OCI-LY3 (cell line): ENCODE results near the gene ZNF683.

Source experiments
- H2AFZ ChIP-seq: fragments of 200-600, 300-600 bp; shearing (Covaris generic); 2 replicates; pipeline ENCODE4 v1.6.0; 2014; ENCODE audit warnings: antibody characterized with exemption, low read depth, low read length
- H3K27ac ChIP-seq: fragments of 200-600, 300-600 bp; sonication (generic); 2 replicates; pipeline ENCODE4 v1.5.1; 2014; ENCODE audit warnings: mild to moderate bottlenecking, low read length, moderate library complexity, mixed read lengths
- H3K27me3 ChIP-seq: fragments of 200-600, 300-600 bp; sonication (generic); 2 replicates; pipeline ENCODE4 v1.6.1; 2014; ENCODE audit warnings: low read depth, low read length, mixed read lengths
- H3K36me3 ChIP-seq: fragments of 200-600, 300-600 bp; sonication (generic); replicated peaks from 2 replicates; pipeline ENCODE3; 2014; ENCODE audit warnings: low read depth, low read length, mixed read lengths
- H3K4me1 ChIP-seq: fragments of 300-600, 200-600 bp; sonication (generic); 2 replicates; pipeline ENCODE4 v1.6.1; 2014; ENCODE audit warnings: low read length, mixed read lengths
- H3K4me2 ChIP-seq: fragments of 200-600, 300-600 bp; sonication (generic); 2 replicates; pipeline ENCODE4 v1.6.1; 2014; ENCODE audit warnings: low read length, mixed read lengths
- H3K4me3 ChIP-seq: fragments of 300-600, 200-600 bp; sonication (generic); 2 replicates; pipeline ENCODE4 v1.5.1; 2014; ENCODE audit warnings: antibody characterized with exemption, mild to moderate bottlenecking, low read length, moderate library complexity
- H3K79me2 ChIP-seq: fragments of 300-600, 200-600 bp; shearing (Covaris generic); 2 replicates; pipeline ENCODE4 v1.6.1; 2014; ENCODE audit warnings: mild to moderate bottlenecking, low read length, mixed read lengths
- H3K9ac ChIP-seq: fragments of 300-600, 200-600 bp; shearing (Covaris generic); 2 replicates; pipeline ENCODE4 v1.6.0; 2014; ENCODE audit warnings: mild to moderate bottlenecking, low read length, moderate library complexity
- H3K9me3 ChIP-seq: fragments of 200-600, 300-600 bp; shearing (Covaris generic); 2 replicates; pipeline ENCODE4 v1.6.1; 2014; ENCODE audit warnings: low read length, mixed read lengths; ENCODE audit not compliant: insufficient read depth
- H4K20me1 ChIP-seq: fragments of 200-600, 300-600 bp; sonication (generic); 2 replicates; pipeline ENCODE4 v1.6.1; 2016; ENCODE audit warnings: low read length, mixed read lengths; ENCODE audit not compliant: insufficient read depth
- EZH2phosphoT487 ChIP-seq: fragments of 200-600 bp; shearing (Covaris generic); IDR thresholded peaks from 2 replicates; pipeline ENCODE4 v1.6.1; 2018; ENCODE audit warnings: antibody characterized with exemption, mixed run types, low read depth
- TF ChIP-seq, protein P1 (sequence below): fragments of 200-600, 300-600 bp; sonication (generic); IDR thresholded peaks from 2 replicates; pipeline ENCODE4 v1.5.1; 2014; ENCODE audit warnings: antibody characterized with exemption, low read length, low read depth

Gene ZNF683

DNA sequence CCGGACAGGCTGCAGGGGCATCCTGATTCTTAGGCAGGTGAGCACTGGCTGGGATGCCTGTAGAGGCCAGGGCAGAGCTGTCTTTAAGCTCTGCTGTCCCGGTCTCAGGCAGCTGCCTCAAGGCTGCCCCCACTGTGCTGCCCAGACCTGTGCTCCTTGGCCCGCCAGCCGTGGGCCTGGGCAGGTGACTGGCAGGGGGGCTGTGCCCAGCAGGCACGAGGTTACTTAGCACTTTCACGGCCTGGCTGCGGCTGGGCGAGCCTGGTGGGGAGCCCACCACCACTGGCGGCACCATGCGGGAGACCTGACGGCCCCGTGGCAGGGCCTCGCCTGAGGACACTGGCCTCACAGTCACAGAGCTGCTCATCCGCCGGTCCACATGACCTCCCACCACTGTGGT, 26.8 kb downstream of the ZNF683 start:
- Histone ChIP-seq H3K36me3 (no peaks in the 10 kb centered on the region), H3K9me3 (no peaks in the 10 kb centered on the region), H3K4me3 (no peak overlapping the region), H3K27me3 (0 out of 2 replicates have a peak, but pooled peaks cover 5% of the 10 kb centered on the region), H3K4me2 (no peak overlapping the region), H3K27ac (no peak overlapping the region), H3K79me2 (no peaks in the 10 kb centered on the region), H2AFZ (no peak overlapping the region), H3K4me1 (no peaks in the 10 kb centered on the region), H3K9ac (no peak overlapping the region), H4K20me1 (no peaks in the 10 kb centered on the region)
- TF ChIP-seq, protein P1, sequence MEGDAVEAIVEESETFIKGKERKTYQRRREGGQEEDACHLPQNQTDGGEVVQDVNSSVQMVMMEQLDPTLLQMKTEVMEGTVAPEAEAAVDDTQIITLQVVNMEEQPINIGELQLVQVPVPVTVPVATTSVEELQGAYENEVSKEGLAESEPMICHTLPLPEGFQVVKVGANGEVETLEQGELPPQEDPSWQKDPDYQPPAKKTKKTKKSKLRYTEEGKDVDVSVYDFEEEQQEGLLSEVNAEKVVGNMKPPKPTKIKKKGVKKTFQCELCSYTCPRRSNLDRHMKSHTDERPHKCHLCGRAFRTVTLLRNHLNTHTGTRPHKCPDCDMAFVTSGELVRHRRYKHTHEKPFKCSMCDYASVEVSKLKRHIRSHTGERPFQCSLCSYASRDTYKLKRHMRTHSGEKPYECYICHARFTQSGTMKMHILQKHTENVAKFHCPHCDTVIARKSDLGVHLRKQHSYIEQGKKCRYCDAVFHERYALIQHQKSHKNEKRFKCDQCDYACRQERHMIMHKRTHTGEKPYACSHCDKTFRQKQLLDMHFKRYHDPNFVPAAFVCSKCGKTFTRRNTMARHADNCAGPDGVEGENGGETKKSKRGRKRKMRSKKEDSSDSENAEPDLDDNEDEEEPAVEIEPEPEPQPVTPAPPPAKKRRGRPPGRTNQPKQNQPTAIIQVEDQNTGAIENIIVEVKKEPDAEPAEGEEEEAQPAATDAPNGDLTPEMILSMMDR = no peak
- TF ChIP-seq EZH2phosphoT487 = no peak

DNA sequence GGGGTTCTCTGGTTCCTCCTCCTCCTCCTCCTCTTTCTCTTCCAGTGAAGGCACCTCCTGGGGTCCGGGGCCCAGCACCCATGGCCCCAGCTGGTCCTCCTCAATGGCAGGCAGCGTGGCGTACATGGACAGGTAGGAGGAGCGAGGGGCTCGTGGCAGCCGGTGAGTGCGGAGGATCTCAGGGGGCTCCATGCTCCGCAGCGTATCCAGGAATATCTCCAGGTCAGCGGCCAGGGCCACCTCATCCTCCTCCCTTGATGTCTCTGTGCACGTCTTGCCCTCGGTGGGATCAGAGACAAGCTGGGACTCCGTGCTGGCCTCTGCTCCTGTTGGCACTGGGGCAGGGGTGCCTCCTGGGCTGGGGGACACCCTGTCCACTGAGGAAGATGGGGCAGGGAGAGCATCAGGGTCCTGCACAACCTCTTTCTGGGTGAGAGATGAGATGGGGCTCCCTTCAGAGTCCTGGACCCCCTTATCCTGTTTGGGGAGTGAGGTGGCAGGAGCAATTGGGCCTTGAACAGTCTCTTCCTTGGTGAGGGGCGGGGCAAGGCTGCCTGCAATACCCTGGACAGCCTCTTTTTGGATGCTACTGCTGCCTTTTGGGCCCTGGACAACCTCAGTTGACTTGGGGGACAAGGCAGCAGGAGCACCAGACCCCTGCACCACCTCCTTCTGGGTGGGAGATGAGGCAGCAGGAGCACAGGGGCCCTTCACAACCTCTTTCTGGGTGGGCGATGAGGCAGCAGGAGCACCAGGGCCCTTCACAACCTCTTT, 28.2 kb downstream of the ZNF683 start:
- H3K4me1 ChIP-seq = no peaks in the 10 kb centered on the region
- H3K4me3 ChIP-seq = no peak overlapping the region
- no peak overlapping the region for H2AFZ ChIP-seq
- no peak overlapping the region for H3K27ac ChIP-seq
- H3K79me2 ChIP-seq = no peaks in the 10 kb centered on the region
- H3K9ac ChIP-seq = no peak overlapping the region
- H4K20me1 ChIP-seq = no peaks in the 10 kb centered on the region
- TF ChIP-seq, protein P1 = no peak
- no peak for TF ChIP-seq EZH2phosphoT487
- 0 out of 2 replicates have a peak, but pooled peaks cover 5% of the 10 kb centered on the region for H3K27me3 ChIP-seq
- H3K36me3 ChIP-seq = no peaks in the 10 kb centered on the region
- no peak overlapping the region for H3K4me2 ChIP-seq
- no peaks in the 10 kb centered on the region for H3K9me3 ChIP-seq

DNA sequence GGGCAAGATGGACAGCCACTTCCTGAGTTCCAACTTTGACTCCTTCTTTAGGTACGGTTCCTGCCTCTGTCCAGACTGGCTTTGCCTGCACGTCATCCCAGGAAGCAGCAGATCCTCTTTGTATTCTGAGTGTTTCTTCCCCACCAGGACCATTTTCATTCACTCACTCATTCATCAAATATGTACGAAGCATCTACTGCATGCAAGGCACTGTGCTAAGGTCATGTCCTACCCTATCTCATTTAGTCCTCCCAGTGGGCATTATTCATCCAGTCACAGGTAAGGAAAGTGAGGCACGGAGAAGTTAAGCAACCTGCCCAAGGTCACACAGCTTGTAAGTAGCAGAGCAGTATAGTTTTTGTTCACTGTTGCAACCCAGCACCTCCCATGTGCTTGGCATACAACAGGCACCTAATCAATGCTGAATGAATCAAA, 32.5 kb downstream of the ZNF683 start:
- H4K20me1 ChIP-seq = no peaks in the 10 kb centered on the region
- no peak overlapping the region for H3K4me3 ChIP-seq
- H3K79me2 ChIP-seq = no peaks in the 10 kb centered on the region
- H2AFZ ChIP-seq = no peak overlapping the region
- H3K9me3 ChIP-seq = no peaks in the 10 kb centered on the region
- peaks cover 3% of the 10 kb centered on the region; the same call in 1 of the 2 replicates for H3K4me1 ChIP-seq
- 0 out of 2 replicates have a peak, but pooled peaks cover 5% of the 10 kb centered on the region for H3K27me3 ChIP-seq
- TF ChIP-seq, protein P1 = no peak
- TF ChIP-seq EZH2phosphoT487 = no peak
- H3K36me3 ChIP-seq = no peaks in the 10 kb centered on the region
- H3K9ac ChIP-seq = no peak overlapping the region
- H3K27ac ChIP-seq = no peak overlapping the region
- H3K4me2 ChIP-seq = no peak overlapping the region

DNA sequence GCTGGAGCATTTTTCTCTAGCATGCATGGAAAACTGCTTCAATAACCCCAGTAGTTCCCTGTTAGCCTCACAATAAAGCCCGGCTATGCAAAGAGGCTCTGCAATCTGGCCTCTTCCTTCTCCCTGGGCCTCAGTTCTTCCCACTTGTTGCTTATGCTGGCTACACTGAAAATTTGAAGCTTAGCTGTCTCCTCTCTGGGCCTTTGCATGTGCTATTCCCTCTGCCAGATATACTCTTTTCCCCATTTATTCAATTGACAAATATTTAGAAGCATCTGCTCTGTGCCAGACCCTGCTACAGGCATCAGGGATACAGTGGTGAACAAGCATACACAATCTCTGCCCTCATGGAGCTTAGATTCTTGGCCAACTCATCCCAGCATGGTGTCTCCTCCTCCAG, 33.9 kb downstream of the ZNF683 start:
- Histone ChIP-seq H3K4me1 (peaks cover 3% of the 10 kb centered on the region; the same call in 1 of the 2 replicates), H3K9me3 (no peaks in the 10 kb centered on the region), H3K79me2 (no peaks in the 10 kb centered on the region), H3K9ac (no peak overlapping the region), H3K4me3 (no peak overlapping the region), H3K27me3 (0 out of 2 replicates have a peak, but pooled peaks cover 5% of the 10 kb centered on the region), H3K27ac (no peak overlapping the region), H4K20me1 (no peaks in the 10 kb centered on the region), H3K4me2 (no peak overlapping the region), H2AFZ (no peak overlapping the region), H3K36me3 (no peaks in the 10 kb centered on the region)
- TF ChIP-seq, protein P1 = no peak
- no peak for TF ChIP-seq EZH2phosphoT487
